Lung (tissue), 12 donors: Measurements from ENCODE around the gene GIPC3. TPM values are rescaled to one million over a fixed set of nuclear protein-coding genes. Genes with fewer than 3 reads are reported as not detected.

Experiments
- ATAC-seq: fragments of 200-7000 bp; cut with Tn5 transposase; one replicate; pipeline ENCODE4 v1.9.1; 2020; ENCODE audit warnings: moderate number of reproducible peaks; ENCODE audit not compliant: insufficient read depth, low FRiP score
- DNase-seq, 3 donors: peaks; one replicate each; pipeline ENCODE4 v3.0.0-alpha.2; 2013 to 2017
- H3K27ac ChIP-seq, 2 donors: one replicate each; pipeline ENCODE4 v1.5.1; 2013; ENCODE audit warnings: mild to moderate bottlenecking in 2 of 2, moderate library complexity in 2 of 2, control low read depth in 1 of 2, inconsistent platforms in 1 of 2, low read depth in 1 of 2, low read length in 1 of 2
- H3K27me3 ChIP-seq, 3 donors: one replicate each; pipeline ENCODE4 v1.5.1; 2013; ENCODE audit warnings: low read length in 2 of 3; ENCODE audit not compliant: control insufficient read depth in 3 of 3, insufficient read depth in 3 of 3
- H3K36me3 ChIP-seq, 4 donors: one replicate each; pipeline ENCODE4 v1.5.1; 2013; ENCODE audit warnings: low read length in 4 of 4, mild to moderate bottlenecking in 1 of 4, moderate library complexity in 1 of 4; ENCODE audit not compliant: control insufficient read depth in 4 of 4, insufficient read depth in 4 of 4
- H3K4me1 ChIP-seq, 5 donors: one replicate each; pipeline ENCODE4 v1.5.1; 2013; ENCODE audit warnings: low read length in 5 of 5, mild to moderate bottlenecking in 2 of 5, moderate library complexity in 1 of 5; ENCODE audit not compliant: control insufficient read depth in 5 of 5, insufficient read depth in 5 of 5
- H3K4me3 ChIP-seq: one replicate; pipeline ENCODE4 v1.5.1; 2013; ENCODE audit warnings: mild to moderate bottlenecking, control low read depth, moderate library complexity
- H3K9ac ChIP-seq, 2 donors: one replicate each; pipeline ENCODE4 v1.5.1; 2013; ENCODE audit warnings: low read length in 2 of 2, control low read depth in 1 of 2; ENCODE audit not compliant: insufficient read depth in 1 of 2
- H3K9me3 ChIP-seq, 4 donors: one replicate each; pipeline ENCODE4 v1.5.1; 2013; ENCODE audit warnings: low read length in 3 of 4, mild to moderate bottlenecking in 1 of 4, moderate library complexity in 1 of 4; ENCODE audit not compliant: control insufficient read depth in 4 of 4, insufficient read depth in 3 of 4
- WGBS, 2 donors: extraction: QIAGEN DNeasy Blood & Tissue Kit; methylation state at CpG; one replicate each; pipeline ENCODE4 v1.1.7; 2013; 5-methylcytosine and 5-hydroxymethylcytosine counted together
- polyA plus RNA-seq, 2 donors: library from polyadenylated mRNA; stranded (reverse); fragments of 200-250 nt; gene quantifications; one replicate each; pipeline ENCODE4 v1.2.1, GENCODE V29; 2013
- total RNA-seq, 2 donors: library from RNA; depleted of rRNA in 1 of 2; stranded (reverse); fragments of >200 nt in 1 of 2; gene quantifications; one replicate each; pipeline ENCODE4 v1.2.1, GENCODE V29; 2014 to 2021
- TF ChIP-seq, protein P1 (sequence below): IDR thresholded peaks from 2 replicates; pipeline ENCODE4 v1.5.1; 2012; ENCODE audit warnings: mild to moderate bottlenecking; ENCODE audit errors: control extremely low read depth, extremely low read depth
- donor health status: control.
- donor health status: control.
- donor health status: Bipolar disorder and iron deficiency.
- donor health status: healthy.
- donor health status: DM: yes; HTN: yes; CAD: no.

The GIPC3 gene
- total and polyA plus RNA-seq, 4 donors: 1.6 to 2.1 (median 1.9) TPM

DNA sequence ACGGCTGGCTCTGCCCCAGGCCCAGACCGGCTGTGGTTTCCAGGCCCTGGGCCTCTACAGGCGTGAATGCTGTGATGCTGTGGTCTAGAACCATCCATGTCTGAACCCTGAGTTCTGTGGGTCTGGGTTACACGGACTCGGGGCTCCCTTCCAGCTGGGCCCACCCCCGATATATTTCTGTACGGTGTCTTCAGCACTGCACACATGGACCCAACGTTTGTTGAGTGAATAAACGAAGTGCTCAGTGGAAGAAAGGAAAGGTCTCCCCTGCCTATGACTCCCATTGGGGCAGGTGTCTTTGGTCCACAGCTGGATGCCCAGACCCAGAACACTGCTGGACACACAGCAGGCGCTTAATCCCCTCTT, 39.6 kb upstream of the GIPC3 start:
- H3K4me1 ChIP-seq: no peaks in the 10 kb centered on the region
- H3K27ac ChIP-seq: no peak overlapping the region
- H3K36me3 ChIP-seq: peaks cover 0 to 44% (median 2%) of the 10 kb centered on the region in 4 donors
- no peaks in the 10 kb centered on the region for H3K9me3 ChIP-seq
- 78 to 83% methylated on average over 10 of the region's 10 CpGs for WGBS, 2 donors
- TF ChIP-seq, protein P1, sequence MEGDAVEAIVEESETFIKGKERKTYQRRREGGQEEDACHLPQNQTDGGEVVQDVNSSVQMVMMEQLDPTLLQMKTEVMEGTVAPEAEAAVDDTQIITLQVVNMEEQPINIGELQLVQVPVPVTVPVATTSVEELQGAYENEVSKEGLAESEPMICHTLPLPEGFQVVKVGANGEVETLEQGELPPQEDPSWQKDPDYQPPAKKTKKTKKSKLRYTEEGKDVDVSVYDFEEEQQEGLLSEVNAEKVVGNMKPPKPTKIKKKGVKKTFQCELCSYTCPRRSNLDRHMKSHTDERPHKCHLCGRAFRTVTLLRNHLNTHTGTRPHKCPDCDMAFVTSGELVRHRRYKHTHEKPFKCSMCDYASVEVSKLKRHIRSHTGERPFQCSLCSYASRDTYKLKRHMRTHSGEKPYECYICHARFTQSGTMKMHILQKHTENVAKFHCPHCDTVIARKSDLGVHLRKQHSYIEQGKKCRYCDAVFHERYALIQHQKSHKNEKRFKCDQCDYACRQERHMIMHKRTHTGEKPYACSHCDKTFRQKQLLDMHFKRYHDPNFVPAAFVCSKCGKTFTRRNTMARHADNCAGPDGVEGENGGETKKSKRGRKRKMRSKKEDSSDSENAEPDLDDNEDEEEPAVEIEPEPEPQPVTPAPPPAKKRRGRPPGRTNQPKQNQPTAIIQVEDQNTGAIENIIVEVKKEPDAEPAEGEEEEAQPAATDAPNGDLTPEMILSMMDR: no peak
- no peak overlapping the region for H3K9ac ChIP-seq
- DNase-seq: no peak
- no peak for ATAC-seq
- H3K4me3 ChIP-seq: no peak overlapping the region
- H3K27me3 ChIP-seq: no peaks in the 10 kb centered on the region

DNA sequence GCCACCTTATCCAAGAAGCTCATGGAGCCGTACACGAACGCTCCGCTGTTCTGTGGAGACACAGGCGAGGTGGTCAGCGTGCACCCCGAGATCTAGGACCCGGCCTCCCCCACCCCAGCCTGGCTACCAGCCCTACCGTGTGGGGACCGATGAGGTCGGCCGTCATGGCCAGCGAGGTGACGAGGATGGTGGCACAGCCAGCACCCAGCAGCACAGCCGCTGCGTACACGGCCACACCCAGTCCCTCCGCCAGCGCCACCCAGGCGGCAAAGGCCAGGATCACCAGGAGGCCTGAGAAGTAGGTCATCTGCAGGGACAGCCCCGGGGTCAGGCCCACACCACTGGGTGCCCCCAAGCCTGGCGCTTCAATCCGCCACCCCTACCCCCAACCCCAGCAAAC, 39.2 kb upstream of the GIPC3 start:
- Histone ChIP-seq H3K4me1 (no peaks in the 10 kb centered on the region), H3K4me3 (no peak overlapping the region), H3K27ac (no peak overlapping the region), H3K9me3 (no peaks in the 10 kb centered on the region), H3K9ac (no peak overlapping the region), H3K36me3 (peaks cover 0 to 46% (median 2%) of the 10 kb centered on the region in 4 donors), H3K27me3 (no peaks in the 10 kb centered on the region)
- WGBS, 2 donors: 89 to 92% methylated on average over 23 of the region's 23 CpGs
- DNase-seq (no peak), ATAC-seq (no peak)
- TF ChIP-seq, protein P1: no peak

DNA sequence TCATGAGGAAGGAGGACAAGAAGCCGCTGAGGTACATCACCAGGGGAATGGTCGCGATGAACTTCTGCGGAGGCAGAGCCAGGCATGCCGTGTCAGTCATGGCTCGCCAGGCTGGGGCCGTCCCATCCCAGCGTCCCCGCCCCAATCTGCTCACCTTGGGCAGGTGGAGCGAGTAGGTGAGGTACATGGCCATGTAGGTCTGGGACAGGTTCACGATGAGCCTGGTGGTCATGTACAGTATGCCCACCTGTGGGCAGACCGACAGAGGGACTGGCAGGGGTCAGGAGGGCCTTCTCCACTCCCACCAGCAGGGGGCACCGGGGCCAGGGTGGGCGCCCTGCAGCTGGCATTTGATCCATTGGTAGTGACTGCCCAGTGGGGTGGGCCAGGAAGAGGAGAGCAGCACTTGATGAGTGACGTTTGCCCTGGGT, 38.0 kb upstream of the GIPC3 start:
- Histone ChIP-seq H3K4me3 (no peak overlapping the region), H3K9me3 (no peaks in the 10 kb centered on the region), H3K9ac (no peak overlapping the region), H3K27ac (no peak overlapping the region), H3K4me1 (no peaks in the 10 kb centered on the region), H3K27me3 (no peaks in the 10 kb centered on the region), H3K36me3 (peaks cover 0 to 46% (median 2%) of the 10 kb centered on the region in 4 donors)
- TF ChIP-seq, protein P1: no peak
- ATAC-seq: no peak
- WGBS, 2 donors: 90 to 92% methylated on average over 15 of the region's 15 CpGs
- DNase-seq: no peak

DNA sequence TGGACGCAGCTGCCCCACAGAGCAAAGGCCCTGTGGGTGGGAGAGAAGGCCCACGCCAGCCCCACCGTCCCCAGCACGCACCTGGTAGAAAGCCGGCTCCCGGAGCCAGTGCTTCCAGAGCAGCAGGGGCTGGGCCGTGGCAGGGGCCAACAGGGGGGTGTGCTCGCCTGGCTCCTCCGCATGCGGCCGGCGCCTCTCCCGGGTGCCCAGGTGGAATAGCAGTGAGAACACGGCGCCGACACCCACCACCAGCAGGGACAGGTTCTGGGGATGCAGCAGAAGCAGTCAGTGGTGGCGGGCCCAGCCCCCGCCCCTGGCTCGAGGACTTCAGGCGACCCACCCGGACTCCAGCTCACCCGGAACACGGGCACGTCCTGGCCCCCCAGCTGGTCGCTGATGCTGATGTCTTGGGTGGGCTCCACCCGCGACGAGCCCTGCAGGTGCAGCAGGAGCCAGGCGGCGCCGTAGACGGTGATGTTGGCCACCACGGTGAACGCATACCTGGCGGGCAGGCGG, 37.5 kb upstream of the GIPC3 start:
- no peaks in the 10 kb centered on the region for H3K9me3 ChIP-seq
- WGBS, 2 donors: 86 to 92% methylated on average over 34 to 36 of the region's 36 CpGs
- no peak overlapping the region for H3K4me3 ChIP-seq
- H3K36me3 ChIP-seq: peaks cover 0 to 45% (median 2%) of the 10 kb centered on the region in 4 donors
- H3K27ac ChIP-seq: no peak overlapping the region
- TF ChIP-seq, protein P1: no peak
- H3K4me1 ChIP-seq: peaks cover 0 to 2% (median 0%) of the 10 kb centered on the region in 5 donors
- H3K27me3 ChIP-seq: no peaks in the 10 kb centered on the region
- H3K9ac ChIP-seq: no peak overlapping the region
- ATAC-seq (no peak), DNase-seq (no peak)
